Ishikawa (cell line): ENCODE measurements around the gene SYNE3.

Experiments used
- CEBPB ChIP-seq: IDR thresholded peaks from 2 replicates; pipeline ENCODE4 v1.6.1; 2012
- CREB1 ChIP-seq: IDR thresholded peaks from 2 replicates; pipeline ENCODE4 v1.6.1; 2012; ENCODE audit warnings: low read depth
- EGR1 ChIP-seq: IDR thresholded peaks from 2 replicates; pipeline ENCODE4 v1.6.1; 2012
- EP300 ChIP-seq: IDR thresholded peaks from 2 replicates; pipeline ENCODE4 v1.6.1; 2012; ENCODE audit warnings: borderline replicate concordance
- FOXM1 ChIP-seq: IDR thresholded peaks from 2 replicates; pipeline ENCODE4 v1.6.1; 2012; ENCODE audit warnings: low read depth, borderline replicate concordance
- NFIC ChIP-seq: IDR thresholded peaks from 2 replicates; pipeline ENCODE4 v1.6.1; 2012
- RAD21 ChIP-seq: IDR thresholded peaks from 2 replicates; pipeline ENCODE4 v1.6.1; 2012; ENCODE audit warnings: low read depth
- TAF1 ChIP-seq: IDR thresholded peaks from 2 replicates; pipeline ENCODE4 v1.6.1; 2012; ENCODE audit warnings: low read depth, mild to moderate bottlenecking
- TEAD4 ChIP-seq: IDR thresholded peaks from 2 replicates; pipeline ENCODE4 v1.6.1; 2012
- YY1 ChIP-seq: IDR thresholded peaks from 2 replicates; pipeline ENCODE4 v1.6.1; 2012; ENCODE audit warnings: low read depth
- ZBTB7A ChIP-seq: IDR thresholded peaks from 2 replicates; pipeline ENCODE4 v1.6.1; 2012; ENCODE audit warnings: low read depth
- TF ChIP-seq, protein P1 (sequence below): IDR thresholded peaks from 2 replicates; pipeline ENCODE4 v1.6.1; 2012; ENCODE audit warnings: low read depth, mild to moderate bottlenecking
- TF ChIP-seq, protein P2 (sequence below): IDR thresholded peaks from 2 replicates; pipeline ENCODE4 v1.6.1; 2012

DNA sequence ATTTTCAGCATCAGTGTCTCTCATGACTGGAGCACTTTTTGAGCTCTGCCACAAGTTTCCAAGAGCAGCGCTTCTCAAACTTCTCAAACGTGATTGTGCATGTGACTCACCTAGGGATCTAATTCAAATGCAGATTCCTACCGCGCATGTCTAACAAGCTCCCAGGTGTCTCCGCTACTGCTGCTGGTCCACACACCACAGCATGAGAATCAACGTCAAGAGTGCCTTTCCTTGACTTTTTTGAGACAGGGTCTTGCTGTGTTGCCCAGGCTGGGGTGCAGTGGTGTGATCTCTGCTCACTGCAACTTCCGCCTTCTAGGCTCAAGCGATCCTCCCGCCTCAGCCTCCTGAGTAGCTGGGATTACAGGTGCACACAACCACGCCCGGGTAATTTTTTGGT is 40.8 kb upstream of the SYNE3 start:
- TF ChIP-seq FOXM1 (no peak), TEAD4 (no peak), TAF1 (no peak), EP300 (no peak), NFIC (no peak), CREB1 (no peak), EGR1 (no peak), CEBPB (no peak), ZBTB7A (no peak), RAD21 (no peak), YY1 (no peak)
- TF ChIP-seq, protein P1, sequence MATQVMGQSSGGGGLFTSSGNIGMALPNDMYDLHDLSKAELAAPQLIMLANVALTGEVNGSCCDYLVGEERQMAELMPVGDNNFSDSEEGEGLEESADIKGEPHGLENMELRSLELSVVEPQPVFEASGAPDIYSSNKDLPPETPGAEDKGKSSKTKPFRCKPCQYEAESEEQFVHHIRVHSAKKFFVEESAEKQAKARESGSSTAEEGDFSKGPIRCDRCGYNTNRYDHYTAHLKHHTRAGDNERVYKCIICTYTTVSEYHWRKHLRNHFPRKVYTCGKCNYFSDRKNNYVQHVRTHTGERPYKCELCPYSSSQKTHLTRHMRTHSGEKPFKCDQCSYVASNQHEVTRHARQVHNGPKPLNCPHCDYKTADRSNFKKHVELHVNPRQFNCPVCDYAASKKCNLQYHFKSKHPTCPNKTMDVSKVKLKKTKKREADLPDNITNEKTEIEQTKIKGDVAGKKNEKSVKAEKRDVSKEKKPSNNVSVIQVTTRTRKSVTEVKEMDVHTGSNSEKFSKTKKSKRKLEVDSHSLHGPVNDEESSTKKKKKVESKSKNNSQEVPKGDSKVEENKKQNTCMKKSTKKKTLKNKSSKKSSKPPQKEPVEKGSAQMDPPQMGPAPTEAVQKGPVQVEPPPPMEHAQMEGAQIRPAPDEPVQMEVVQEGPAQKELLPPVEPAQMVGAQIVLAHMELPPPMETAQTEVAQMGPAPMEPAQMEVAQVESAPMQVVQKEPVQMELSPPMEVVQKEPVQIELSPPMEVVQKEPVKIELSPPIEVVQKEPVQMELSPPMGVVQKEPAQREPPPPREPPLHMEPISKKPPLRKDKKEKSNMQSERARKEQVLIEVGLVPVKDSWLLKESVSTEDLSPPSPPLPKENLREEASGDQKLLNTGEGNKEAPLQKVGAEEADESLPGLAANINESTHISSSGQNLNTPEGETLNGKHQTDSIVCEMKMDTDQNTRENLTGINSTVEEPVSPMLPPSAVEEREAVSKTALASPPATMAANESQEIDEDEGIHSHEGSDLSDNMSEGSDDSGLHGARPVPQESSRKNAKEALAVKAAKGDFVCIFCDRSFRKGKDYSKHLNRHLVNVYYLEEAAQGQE: no peak
- TF ChIP-seq, protein P2, sequence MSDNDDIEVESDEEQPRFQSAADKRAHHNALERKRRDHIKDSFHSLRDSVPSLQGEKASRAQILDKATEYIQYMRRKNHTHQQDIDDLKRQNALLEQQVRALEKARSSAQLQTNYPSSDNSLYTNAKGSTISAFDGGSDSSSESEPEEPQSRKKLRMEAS: no peak
